Activated T-cell treated with anti-CD3 and anti-CD28 coated beads for 4 hours (primary cell): ENCODE measurements around the gene LINC00237.

Experiments
- DNase-seq: peaks from one replicate; pipeline ENCODE4 v3.0.0-alpha.2; 2020

The LINC00237 gene

GRCh38 chr20:21092806-21093205 lies 13.4 kb downstream of the LINC00237 start:
- DNase-seq, result no peak

GRCh38 chr20:21090721-21091120 lies 15.4 kb downstream of the LINC00237 start:
- DNase-seq, result no peak

GRCh38 chr20:21090111-21090618 lies 16.0 kb downstream of the LINC00237 start:
- no peak for DNase-seq

- no peak for DNase-seq
These were observed 16.8 kb downstream of the LINC00237 start for GRCh38 chr20:21089391-21089790.

- no peak for DNase-seq
These were observed 18.2 kb downstream of the LINC00237 start for GRCh38 chr20:21087862-21088540.

- no peak for DNase-seq
These were observed 22.3 kb downstream of the LINC00237 start for GRCh38 chr20:21083825-21084325.

- no peak for DNase-seq
These were observed 23.6 kb downstream of the LINC00237 start for GRCh38 chr20:21082584-21082983.

- no peak for DNase-seq
These were observed 28.3 kb downstream of the LINC00237 start for GRCh38 chr20:21077809-21078345.

- no peak for DNase-seq
These were observed 30.1 kb downstream of the LINC00237 start for GRCh38 chr20:21076073-21076472.

- DNase-seq, result no peak
These were observed 30.7 kb downstream of the LINC00237 start for GRCh38 chr20:21075471-21075870.

GRCh38 chr20:21074605-21075336 lies 31.4 kb downstream of the LINC00237 start:
- DNase-seq, result no peak

- DNase-seq, result no peak
These were observed 38.9 kb downstream of the LINC00237 start for GRCh38 chr20:21067255-21067654.

- no peak for DNase-seq
These were observed 41.2 kb downstream of the LINC00237 start for GRCh38 chr20:21064924-21065323.

GRCh38 chr20:21063276-21063675 lies 42.9 kb downstream of the LINC00237 start:
- DNase-seq, result no peak

- no peak for DNase-seq
These were observed 53.0 kb downstream of the LINC00237 start for GRCh38 chr20:21053002-21053762.

GRCh38 chr20:21052686-21053001 lies 53.5 kb downstream of the LINC00237 start:
- no peak for DNase-seq

- DNase-seq, result no peak
These were observed 53.9 kb downstream of the LINC00237 start for GRCh38 chr20:21052241-21052640.

- DNase-seq, result no peak
These were observed 55.4 kb downstream of the LINC00237 start for GRCh38 chr20:21050710-21051109.

GRCh38 chr20:21049305-21049828 lies 56.8 kb downstream of the LINC00237 start:
- DNase-seq, result no peak

GRCh38 chr20:21048841-21049273 lies 57.3 kb downstream of the LINC00237 start:
- DNase-seq, result peak; percentile 28

GRCh38 chr20:21047981-21048380 lies 58.2 kb downstream of the LINC00237 start:
- no peak for DNase-seq

GRCh38 chr20:21046413-21047070 lies 59.6 kb downstream of the LINC00237 start:
- DNase-seq, result no peak
